K562 (cell line): ENCODE data around the gene GTF2A1. TPM values are rescaled to one million over a fixed set of nuclear protein-coding genes. Genes with fewer than 3 reads are reported as not detected.

Source experiments
- ATAC-seq: fragments of 200-7000 bp; cut with Tn5 transposase; 3 replicates; pipeline ENCODE4 v1.9.1; 2020; ENCODE audit warnings: moderate library complexity
- BruUV-seq: library from RNA; stranded (reverse); fragments of 400-500 nt; replicated peaks from 2 replicates; lab custom pipeline; 2021; lab: Mats Ljungman, UMichigan
- CTCF ChIA-PET: fragments of 300-600 bp; formaldehyde crosslinking; extraction: SDS; loops from one replicate; lab custom pipeline; 2021; ENCODE audit warnings: low intra/inter-chr PET ratio; lab: Yijun Ruan, JAX
- POLR2A ChIA-PET: fragments of 300-600, 350-650 bp; sonication (Branson Sonifier 250); formaldehyde crosslinking; extraction: SDS; loops from one replicate; lab custom pipeline; 2021; ENCODE audit warnings: antibody characterized with exemption, inconsistent platforms; lab: Yijun Ruan, JAX
- DNase-seq, 4 experiments: peaks; one replicate each; pipeline versions ENCODE4 v3.0.0 to v3.0.0-alpha.2; 2011 to 2018; ENCODE audit warnings: low spot score in 3 of 4, mixed read lengths in 3 of 4; ENCODE audit errors: extremely low read depth in 1 of 4
- FAIRE-seq: peaks from 2 replicates; lab custom pipeline; 2011; peaks lifted over from hg19 to GRCh38; lab: Jason Lieb, UNC
- H2AFZ ChIP-seq: 2 replicates; pipeline ENCODE4 v1.6.0; 2011; ENCODE audit warnings: low read depth, low read length, control low read depth, inconsistent platforms
- H3K27ac ChIP-seq: fragments of 200-600 bp; 3 replicates; pipeline ENCODE4 v1.8.0; 2011; ENCODE audit warnings: low read depth, mild to moderate bottlenecking, control low read depth, inconsistent platforms, low read length, moderate library complexity, mixed read lengths; ENCODE audit errors: extremely low read depth
- H3K27me3 ChIP-seq, 2 experiments: fragments of 300-600 bp in 1 of 2; 2 replicates in 1 of 2; 3 replicates in 1 of 2; pipeline versions ENCODE4 v1.6.0 to v1.8.0; 2011; ENCODE audit warnings: inconsistent platforms in 2 of 2, low read length in 2 of 2, mild to moderate bottlenecking in 1 of 2, mixed read lengths in 1 of 2, moderate library complexity in 1 of 2; ENCODE audit not compliant: control insufficient read depth in 2 of 2, insufficient read depth in 2 of 2
- H3K36me3 ChIP-seq: fragments of 300-600 bp; 3 replicates; pipeline ENCODE4 v1.8.0; 2011; ENCODE audit warnings: mild to moderate bottlenecking, low read length, inconsistent platforms; ENCODE audit not compliant: control insufficient read depth, insufficient read depth
- H3K4me1 ChIP-seq, 2 experiments: fragments of 200-600 bp in 1 of 2; replicated peaks in 1 of 2; 2 replicates in 1 of 2; 3 replicates in 1 of 2; pipeline versions ENCODE4 v1.5.1 to v1.8.0; 2011; ENCODE audit warnings: inconsistent platforms in 2 of 2, low read length in 2 of 2, mild to moderate bottlenecking in 1 of 2, mixed read lengths in 1 of 2, moderate library complexity in 1 of 2; ENCODE audit not compliant: control insufficient read depth in 2 of 2, insufficient read depth in 2 of 2
- H3K4me2 ChIP-seq: 2 replicates; pipeline ENCODE4 v1.6.1; 2011; ENCODE audit warnings: low read length, control low read depth, inconsistent platforms, mixed read lengths; ENCODE audit not compliant: insufficient read depth
- H3K4me3 ChIP-seq: fragments of 200-600 bp; sonication (generic), shearing (Covaris generic); 2 replicates; pipeline ENCODE4 v1.5.1; 2016; ENCODE audit warnings: control low read depth, inconsistent platforms
- H3K79me2 ChIP-seq: fragments of 200-600 bp; 3 replicates; pipeline ENCODE4 v1.8.0; 2011; ENCODE audit warnings: low read length, inconsistent platforms; ENCODE audit not compliant: control insufficient read depth, insufficient read depth
- H3K9ac ChIP-seq, 2 experiments: 2 replicates each; pipeline versions ENCODE4 v1.6.0 to v1.6.1; 2011; ENCODE audit warnings: low read depth in 2 of 2, low read length in 2 of 2, control low read depth in 1 of 2, inconsistent platforms in 1 of 2, mild to moderate bottlenecking in 1 of 2, mixed read lengths in 1 of 2; ENCODE audit not compliant: insufficient read depth in 1 of 2
- H3K9me1 ChIP-seq: one replicate; pipeline ENCODE4 v1.6.0; 2011; ENCODE audit warnings: inconsistent platforms, mild to moderate bottlenecking, low read length, moderate library complexity; ENCODE audit not compliant: control insufficient read depth, insufficient read depth
- H3K9me3 ChIP-seq: replicated peaks from 2 replicates; pipeline ENCODE4 v1.5.1; 2011; ENCODE audit warnings: low read depth, low read length, inconsistent platforms; ENCODE audit not compliant: control insufficient read depth, insufficient read depth
- H4K20me1 ChIP-seq: replicated peaks from 2 replicates; pipeline ENCODE4 v1.6.1; 2011; ENCODE audit warnings: low read length, inconsistent platforms, mixed read lengths; ENCODE audit not compliant: control insufficient read depth, insufficient read depth
- ATF3 ChIP-seq, 2 experiments: fragments of 450-650 bp in 1 of 2; sonication (generic) in 1 of 2; formaldehyde crosslinking in 1 of 2; IDR thresholded peaks in 1 of 2; conservative IDR thresholded peaks in 1 of 2; 2 replicates each; pipeline versions ENCODE4 v1.6.1 to v1.8.1; 2016 to 2023; ENCODE audit warnings: mild to moderate bottlenecking in 2 of 2, moderate library complexity in 2 of 2, inconsistent platforms in 1 of 2, missing genetic modification reagents in 1 of 2
- CGGBP1 ChIP-seq: fragments of 250-450 bp; sonication (Bioruptor Pico); IDR thresholded peaks from 2 replicates; pipeline ENCODE4 v1.9.0; 2021; ENCODE audit warnings: mild to moderate bottlenecking
- EGR1 ChIP-seq: fragments of 450-650 bp; conservative IDR thresholded peaks from 2 replicates; pipeline ENCODE4 v1.6.1; 2017; ENCODE audit warnings: mild to moderate bottlenecking
- EP400 ChIP-seq: fragments of 450-650 bp; IDR thresholded peaks from 2 replicates; pipeline ENCODE4 v1.6.1; 2017; ENCODE audit warnings: antibody characterized with exemption, mild to moderate bottlenecking, moderate library complexity
- FOS ChIP-seq: IDR thresholded peaks from 3 replicates; pipeline ENCODE4 v1.6.1; 2011; ENCODE audit not compliant: insufficient read length; ENCODE audit errors: extremely low read depth
- FOXK2 ChIP-seq, 2 experiments: fragments of 450-650 bp; IDR thresholded peaks in 1 of 2; conservative IDR thresholded peaks in 1 of 2; 2 replicates each; pipeline ENCODE4 v1.6.1; 2016; ENCODE audit warnings: low read depth in 2 of 2, mild to moderate bottlenecking in 1 of 2
- KAT7 ChIP-seq: sonication (generic); formaldehyde crosslinking; IDR thresholded peaks from 2 replicates; pipeline ENCODE4 v1.8.0; 2022; ENCODE audit warnings: missing genetic modification reagents, mild to moderate bottlenecking, borderline replicate concordance
- LARP7 ChIP-seq: fragments of 450-650 bp; IDR thresholded peaks from 2 replicates; pipeline ENCODE4 v1.6.1; 2016
- NFIC ChIP-seq: fragments of 450-650 bp; IDR thresholded peaks from 2 replicates; pipeline ENCODE4 v1.6.1; 2017; ENCODE audit warnings: mild to moderate bottlenecking, inconsistent platforms
- NFYB ChIP-seq: IDR thresholded peaks from 2 replicates; pipeline ENCODE4 v1.6.1; 2011; ENCODE audit warnings: mild to moderate bottlenecking, moderate library complexity; ENCODE audit not compliant: insufficient read length; ENCODE audit errors: extremely low read depth
- RBBP5 ChIP-seq: fragments of 200-600 bp; sonication (generic); IDR thresholded peaks from 2 replicates; pipeline ENCODE4 v1.6.1; 2012; ENCODE audit warnings: borderline replicate concordance, mild to moderate bottlenecking, low read length, control low read depth, inconsistent platforms; ENCODE audit not compliant: insufficient read depth, poor library complexity, severe bottlenecking
- SRSF9 ChIP-seq: fragments of 200-400 bp; formaldehyde crosslinking; IDR thresholded peaks from 2 replicates; pipeline ENCODE4 v1.6.1; 2017; ENCODE audit warnings: low read depth, low read length, borderline replicate concordance
- TCF3 ChIP-seq: sonication (generic); formaldehyde crosslinking; IDR thresholded peaks from 2 replicates; pipeline ENCODE4 v1.4.0; 2020; ENCODE audit warnings: mild to moderate bottlenecking, missing genetic modification reagents
- TEAD1 ChIP-seq, 2 experiments: fragments of 450-650 bp in 1 of 2; sonication (generic) in 1 of 2; formaldehyde crosslinking; IDR thresholded peaks; 2 replicates each; pipeline versions ENCODE4 v1.4.0 to v1.8.0; 2020 to 2022; ENCODE audit warnings: mild to moderate bottlenecking in 2 of 2, missing genetic modification reagents in 1 of 2
- UBTF ChIP-seq, 2 experiments: IDR thresholded peaks; 2 replicates each; pipeline ENCODE4 v1.6.1; 2012; ENCODE audit warnings: improper control_type of control experiment in 2 of 2, low read depth in 2 of 2, low read length in 2 of 2, borderline replicate concordance in 1 of 2
- YY1 ChIP-seq, 3 experiments: IDR thresholded peaks; 2 replicates each; pipeline ENCODE4 v1.6.1; 2011; ENCODE audit warnings: low read length in 2 of 3, mild to moderate bottlenecking in 2 of 3, moderate library complexity in 2 of 3, borderline replicate concordance in 1 of 3, control low read depth in 1 of 3, low read depth in 1 of 3; ENCODE audit not compliant: insufficient read depth in 3 of 3, insufficient replicate concordance in 2 of 3, control insufficient read depth in 1 of 3, insufficient read length in 1 of 3; ENCODE audit errors: extremely low read depth in 1 of 3
- ZBED1 ChIP-seq: IDR thresholded peaks from 2 replicates; pipeline ENCODE4 v1.6.1; 2014
- ZKSCAN1 ChIP-seq: fragments of 150-350 bp; IDR thresholded peaks from 2 replicates; pipeline ENCODE4 v1.6.1; 2016; ENCODE audit warnings: low read depth, low read length
- ZNF124 ChIP-seq: sonication (generic); formaldehyde crosslinking; IDR thresholded peaks from 2 replicates; pipeline ENCODE4 v1.8.1; 2022; ENCODE audit warnings: missing genetic modification reagents
- ZNF274 ChIP-seq: IDR thresholded peaks from 2 replicates; pipeline ENCODE4 v1.6.1; 2011; ENCODE audit warnings: low read depth, mild to moderate bottlenecking, low read length, moderate library complexity, borderline replicate concordance
- WGBS: fragments of 100-300 bp; shearing (Covaris generic); methylation state at CpG from one replicate; pipeline ENCODE4 v1.1.6; 2016; ENCODE audit warnings: low coverage, mixed read lengths; ENCODE audit not compliant: insufficient coverage; ENCODE audit errors: missing lambda C conversion rate; 5-methylcytosine and 5-hydroxymethylcytosine counted together
- in situ Hi-C: fragments of 300-500 bp; cut with MboI; formaldehyde crosslinking; loops from 4 replicates; pipeline ENCODE4 v1.15.0; 2018; ENCODE audit warnings: inconsistent platforms, mixed read lengths
- intact Hi-C: fragments of 100-400 bp; cut with micrococcal nuclease; formaldehyde crosslinking; loops from 2 replicates; pipeline ENCODE4 v1.14.2; 2022
- polyA plus RNA-seq, 8 experiments: library from polyadenylated mRNA; depleted of rRNA in 4 of 8; stranded (reverse) in 5 of 8; unstranded in 3 of 8; fragments of >200 nt; fragmentation: Nextera tagmentation in 2 of 8; fragmentation: Illumina TruSeq in 1 of 8; extraction: Ambion mirVana in 2 of 8; extraction: Trizol in 1 of 8; gene quantifications; 2 replicates each; pipeline versions ENCODE4 v1.2.1 to v1.2.3, GENCODE V29; 2011 to 2014; ENCODE audit warnings: inconsistent platforms in 1 of 8, missing spikeins in 1 of 8
- total RNA-seq, 7 experiments: library from RNA; depleted of rRNA in 6 of 7; stranded (reverse); fragments of >200 nt in 6 of 7; fragmentation: Illumina TruSeq in 2 of 7; extraction: Trizol in 2 of 7; gene quantifications; 2 replicates each; pipeline versions ENCODE4 v1.2.1 to v1.2.3, GENCODE V29; 2011 to 2021; ENCODE audit warnings: low replicate concordance in 1 of 7

Gene GTF2A1
- total and polyA plus RNA-seq, 9 of the 15 experiments (the other 6 are each of a cell fraction or from before 2014, with no cell fraction given) = 3.4 to 22.8 (median 14.7) TPM

- no peak overlapping the region for H2AFZ ChIP-seq
- H3K36me3 ChIP-seq = peaks cover 52% of the 10 kb centered on the region
- in situ Hi-C loops = no loop called here
These were observed 41.1 kb downstream of the GTF2A1 start for GRCh38 chr14:81179631-81180030.

More at GRCh38 chr14:81179631-81180030, 41.1 kb downstream of the GTF2A1 start:
- no peak for ATAC-seq
- no peak for FAIRE-seq
- no TSS peak for BruUV-seq
- Histone ChIP-seq H3K4me1 (no peaks in the 10 kb centered on the region), H3K27me3 (no peaks in the 10 kb centered on the region), H3K9ac (no peak overlapping the region), H3K9me1 (no peaks in the 10 kb centered on the region), H3K4me3 (no peak overlapping the region)
- 100% methylated on average over 1 of the region's 2 CpGs for WGBS
- DNase-seq = no peak
- intact Hi-C loops = no loop called here
- CTCF ChIA-PET = no interaction called here
- TF ChIP-seq KAT7 (CRISPR knock-in tag) (no peak), TCF3 (CRISPR knock-in tag) (no peak), ZKSCAN1 (no peak), SRSF9 (no peak), TEAD1 (CRISPR knock-in tag; IDR thresholded peaks at IDR 0.05) (no peak), RBBP5 (no peak), CGGBP1 (no peak), LARP7 (no peak), YY1 (IDR thresholded peaks at IDR 0.05; ENCODE audit: borderline replicate concordance in 1 of 3, control insufficient read depth in 1 of 3, extremely low read depth in 1 of 3, insufficient read depth in 3 of 3, insufficient read length in 1 of 3, insufficient replicate concordance in 2 of 3, low read depth in 1 of 3, low read length in 2 of 3) (no peak), EGR1 (no peak), EP400 (no peak), UBTF (IDR thresholded peaks at IDR 0.05; ENCODE audit: borderline replicate concordance in 1 of 2, low read depth in 2 of 2, low read length in 2 of 2) (no peak), ZBED1 (no peak), ATF3 (IDR thresholded peaks at IDR 0.05) (no peak), ATF3 (CRISPR knock-in tag; conservative IDR thresholded peaks at IDR 0.05) (no peak), NFIC (no peak), NFYB (no peak), FOXK2 (conservative IDR thresholded peaks at IDR 0.05 in 1 of 2, IDR thresholded peaks at IDR 0.05 in 1 of 2; ENCODE audit: low read depth in 2 of 2) (no peak), ZNF274 (no peak), ZNF124 (CRISPR knock-in tag) (no peak), FOS (no peak)
- TF ChIP-seq, all 486 proteins: peak for 0
- Histone ChIP-seq H3K4me2 (no peak overlapping the region), H3K9me3 (no peaks in the 10 kb centered on the region), H3K79me2 (no peaks in the 10 kb centered on the region; the same call in 2 of the 3 replicates), H4K20me1 (no peaks in the 10 kb centered on the region), H3K27ac (no peak overlapping the region)
- POLR2A ChIA-PET = interaction anchor here (0.6 to 1.9 kb wide), 4 partner anchors 9 to 338 kb away, joined by 3 to 4 read pairs (median 3); no protein-coding TSS in a partner anchor
